SK-N-SH treated with all-trans-retinoic acid at 6 μM for 48 hours (cell line): ENCODE data around the gene SIRT2.

Experiments
- ATAC-seq: fragments of 200-7000 bp; cut with Tn5 transposase; 3 replicates; pipeline ENCODE4 v1.9.1; 2020; ENCODE audit warnings: mild to moderate bottlenecking, moderate library complexity
- ARNTL ChIP-seq: fragments of 450-650 bp; formaldehyde crosslinking; IDR thresholded peaks from 2 replicates; pipeline ENCODE4 v1.5.0; 2020; ENCODE audit warnings: low read depth, mild to moderate bottlenecking, moderate library complexity, borderline replicate concordance
- BACH2 ChIP-seq: fragments of 250-450 bp; sonication (Bioruptor Pico); IDR thresholded peaks from 2 replicates; pipeline ENCODE4 v1.9.0; 2021; ENCODE audit warnings: mild to moderate bottlenecking, borderline replicate concordance
- CSDC2 ChIP-seq: fragments of 250-450 bp; sonication (Bioruptor Pico); IDR thresholded peaks from 2 replicates; pipeline ENCODE4 v1.5.0; 2020; ENCODE audit warnings: mild to moderate bottlenecking, moderate library complexity
- ESRRG ChIP-seq: fragments of 250-450 bp; sonication (Bioruptor Pico); IDR thresholded peaks from 2 replicates; pipeline ENCODE4 v1.6.1; 2021; ENCODE audit warnings: mild to moderate bottlenecking
- GLIS3 ChIP-seq: fragments of 250-450 bp; sonication (Bioruptor Pico); IDR thresholded peaks from 2 replicates; pipeline ENCODE4 v1.5.0; 2020; ENCODE audit warnings: mild to moderate bottlenecking, moderate library complexity
- ISL1 ChIP-seq: fragments of 250-450 bp; sonication (Bioruptor Pico); IDR thresholded peaks from 2 replicates; pipeline ENCODE4 v2.1.2; 2022; ENCODE audit warnings: mild to moderate bottlenecking, moderate library complexity
- OSR1 ChIP-seq: fragments of 250-450 bp; sonication (Bioruptor Pico); IDR thresholded peaks from 2 replicates; pipeline ENCODE4 v1.8.0; 2022; ENCODE audit warnings: moderate library complexity, mild to moderate bottlenecking, inconsistent platforms
- PPARA ChIP-seq: fragments of 250-450 bp; sonication (Bioruptor Pico); IDR thresholded peaks from 2 replicates; pipeline ENCODE4 v1.5.0; 2020; ENCODE audit warnings: mild to moderate bottlenecking, borderline replicate concordance
- RARB ChIP-seq: fragments of 250-450 bp; sonication (Bioruptor Pico); IDR thresholded peaks from 2 replicates; pipeline ENCODE4 v1.8.0; 2021; ENCODE audit warnings: mild to moderate bottlenecking, moderate library complexity
- SNAI2 ChIP-seq: fragments of 250-450 bp; sonication (Bioruptor Pico); IDR thresholded peaks from 2 replicates; pipeline ENCODE4 v1.5.0; 2020; ENCODE audit warnings: mild to moderate bottlenecking, moderate library complexity
- TOX ChIP-seq: fragments of 250-450 bp; sonication (Bioruptor Pico); IDR thresholded peaks from 2 replicates; pipeline ENCODE4 v1.8.0; 2021; ENCODE audit warnings: mild to moderate bottlenecking, moderate library complexity, borderline replicate concordance
- ZC3H10 ChIP-seq: fragments of 250-450 bp; sonication (Bioruptor Pico); IDR thresholded peaks from 2 replicates; pipeline ENCODE4 v1.5.1; 2021; ENCODE audit warnings: mild to moderate bottlenecking, moderate library complexity
- ZFP3 ChIP-seq: fragments of 250-450 bp; sonication (Bioruptor Pico); IDR thresholded peaks from 2 replicates; pipeline ENCODE4 v1.5.0; 2020; ENCODE audit warnings: mild to moderate bottlenecking, moderate library complexity
- ZFP30 ChIP-seq: fragments of 450-650 bp; formaldehyde crosslinking; IDR thresholded peaks from 2 replicates; pipeline ENCODE4 v1.5.0; 2022; ENCODE audit warnings: mild to moderate bottlenecking, moderate library complexity
- ZNF565 ChIP-seq: fragments of 450-650 bp; formaldehyde crosslinking; conservative IDR thresholded peaks from 2 replicates; pipeline ENCODE4 v1.5.0; 2020; ENCODE audit warnings: low read depth, mild to moderate bottlenecking, moderate library complexity
- ZNF70 ChIP-seq: fragments of 450-650 bp; formaldehyde crosslinking; IDR thresholded peaks from 2 replicates; pipeline ENCODE4 v1.5.0; 2020; ENCODE audit warnings: mild to moderate bottlenecking, moderate library complexity
- ZNF8 ChIP-seq: fragments of 450-650 bp; formaldehyde crosslinking; IDR thresholded peaks from 2 replicates; pipeline ENCODE4 v1.5.0; 2020; ENCODE audit warnings: mild to moderate bottlenecking, moderate library complexity
- TF ChIP-seq, protein P1 (sequence below): fragments of 250-450 bp; sonication (Bioruptor Pico); IDR thresholded peaks from 2 replicates; pipeline ENCODE4 v1.5.0; 2020; ENCODE audit warnings: mild to moderate bottlenecking, moderate library complexity
- TF ChIP-seq, protein P2 (sequence below): fragments of 250-450 bp; sonication (Bioruptor Pico); IDR thresholded peaks from 2 replicates; pipeline ENCODE4 v1.8.0; 2021; ENCODE audit warnings: low read depth, mild to moderate bottlenecking, moderate library complexity, borderline replicate concordance
- TF ChIP-seq, protein P3 (sequence below): fragments of 250-450 bp; sonication (Bioruptor Pico); IDR thresholded peaks from 2 replicates; pipeline ENCODE4 v1.5.1; 2021; ENCODE audit warnings: mild to moderate bottlenecking, moderate library complexity

SIRT2 gene

DNA sequence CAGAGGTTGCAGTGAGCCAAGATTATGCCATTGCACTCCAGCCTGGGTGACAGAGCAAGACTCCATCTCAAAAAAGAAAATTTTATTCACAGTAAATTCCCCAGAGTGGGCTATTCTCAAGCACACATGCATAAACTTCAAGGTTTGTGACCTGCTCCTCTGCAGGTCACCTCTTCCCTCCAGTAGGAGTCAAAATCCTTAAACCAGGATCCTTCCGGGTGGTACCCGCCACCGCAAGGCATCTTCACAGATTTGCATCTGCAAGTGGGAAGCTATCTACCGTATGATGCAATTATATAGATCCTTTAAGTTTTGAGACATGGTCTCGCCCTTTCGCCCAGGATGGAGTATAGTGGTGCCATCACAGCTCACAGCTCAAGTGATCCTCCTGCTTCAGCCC lies 64.8 kb downstream of the SIRT2 start:
- TF ChIP-seq ZFP3 (CRISPR knock-in tag) (no peak), RARB (CRISPR knock-in tag) (no peak), ZNF8 (CRISPR knock-in tag) (no peak), ARNTL (CRISPR knock-in tag) (no peak), ZNF565 (CRISPR knock-in tag) (no peak), ESRRG (CRISPR knock-in tag) (no peak), PPARA (CRISPR knock-in tag) (no peak), GLIS3 (CRISPR knock-in tag) (no peak), SNAI2 (CRISPR knock-in tag) (no peak), ZC3H10 (CRISPR knock-in tag) (no peak), TOX (CRISPR knock-in tag) (no peak), OSR1 (no peak), ZNF70 (no peak)
- TF ChIP-seq, protein P1, sequence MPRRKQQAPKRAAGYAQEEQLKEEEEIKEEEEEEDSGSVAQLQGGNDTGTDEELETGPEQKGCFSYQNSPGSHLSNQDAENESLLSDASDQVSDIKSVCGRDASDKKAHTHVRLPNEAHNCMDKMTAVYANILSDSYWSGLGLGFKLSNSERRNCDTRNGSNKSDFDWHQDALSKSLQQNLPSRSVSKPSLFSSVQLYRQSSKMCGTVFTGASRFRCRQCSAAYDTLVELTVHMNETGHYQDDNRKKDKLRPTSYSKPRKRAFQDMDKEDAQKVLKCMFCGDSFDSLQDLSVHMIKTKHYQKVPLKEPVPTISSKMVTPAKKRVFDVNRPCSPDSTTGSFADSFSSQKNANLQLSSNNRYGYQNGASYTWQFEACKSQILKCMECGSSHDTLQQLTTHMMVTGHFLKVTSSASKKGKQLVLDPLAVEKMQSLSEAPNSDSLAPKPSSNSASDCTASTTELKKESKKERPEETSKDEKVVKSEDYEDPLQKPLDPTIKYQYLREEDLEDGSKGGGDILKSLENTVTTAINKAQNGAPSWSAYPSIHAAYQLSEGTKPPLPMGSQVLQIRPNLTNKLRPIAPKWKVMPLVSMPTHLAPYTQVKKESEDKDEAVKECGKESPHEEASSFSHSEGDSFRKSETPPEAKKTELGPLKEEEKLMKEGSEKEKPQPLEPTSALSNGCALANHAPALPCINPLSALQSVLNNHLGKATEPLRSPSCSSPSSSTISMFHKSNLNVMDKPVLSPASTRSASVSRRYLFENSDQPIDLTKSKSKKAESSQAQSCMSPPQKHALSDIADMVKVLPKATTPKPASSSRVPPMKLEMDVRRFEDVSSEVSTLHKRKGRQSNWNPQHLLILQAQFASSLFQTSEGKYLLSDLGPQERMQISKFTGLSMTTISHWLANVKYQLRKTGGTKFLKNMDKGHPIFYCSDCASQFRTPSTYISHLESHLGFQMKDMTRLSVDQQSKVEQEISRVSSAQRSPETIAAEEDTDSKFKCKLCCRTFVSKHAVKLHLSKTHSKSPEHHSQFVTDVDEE (CRISPR knock-in tag) = no peak
- TF ChIP-seq, protein P2, sequence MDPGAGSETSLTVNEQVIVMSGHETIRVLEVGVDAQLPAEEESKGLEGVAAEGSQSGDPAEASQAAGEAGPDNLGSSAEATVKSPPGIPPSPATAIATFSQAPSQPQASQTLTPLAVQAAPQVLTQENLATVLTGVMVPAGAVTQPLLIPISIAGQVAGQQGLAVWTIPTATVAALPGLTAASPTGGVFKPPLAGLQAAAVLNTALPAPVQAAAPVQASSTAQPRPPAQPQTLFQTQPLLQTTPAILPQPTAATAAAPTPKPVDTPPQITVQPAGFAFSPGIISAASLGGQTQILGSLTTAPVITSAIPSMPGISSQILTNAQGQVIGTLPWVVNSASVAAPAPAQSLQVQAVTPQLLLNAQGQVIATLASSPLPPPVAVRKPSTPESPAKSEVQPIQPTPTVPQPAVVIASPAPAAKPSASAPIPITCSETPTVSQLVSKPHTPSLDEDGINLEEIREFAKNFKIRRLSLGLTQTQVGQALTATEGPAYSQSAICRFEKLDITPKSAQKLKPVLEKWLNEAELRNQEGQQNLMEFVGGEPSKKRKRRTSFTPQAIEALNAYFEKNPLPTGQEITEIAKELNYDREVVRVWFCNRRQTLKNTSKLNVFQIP (CRISPR knock-in tag) = no peak
- TF ChIP-seq, protein P3, sequence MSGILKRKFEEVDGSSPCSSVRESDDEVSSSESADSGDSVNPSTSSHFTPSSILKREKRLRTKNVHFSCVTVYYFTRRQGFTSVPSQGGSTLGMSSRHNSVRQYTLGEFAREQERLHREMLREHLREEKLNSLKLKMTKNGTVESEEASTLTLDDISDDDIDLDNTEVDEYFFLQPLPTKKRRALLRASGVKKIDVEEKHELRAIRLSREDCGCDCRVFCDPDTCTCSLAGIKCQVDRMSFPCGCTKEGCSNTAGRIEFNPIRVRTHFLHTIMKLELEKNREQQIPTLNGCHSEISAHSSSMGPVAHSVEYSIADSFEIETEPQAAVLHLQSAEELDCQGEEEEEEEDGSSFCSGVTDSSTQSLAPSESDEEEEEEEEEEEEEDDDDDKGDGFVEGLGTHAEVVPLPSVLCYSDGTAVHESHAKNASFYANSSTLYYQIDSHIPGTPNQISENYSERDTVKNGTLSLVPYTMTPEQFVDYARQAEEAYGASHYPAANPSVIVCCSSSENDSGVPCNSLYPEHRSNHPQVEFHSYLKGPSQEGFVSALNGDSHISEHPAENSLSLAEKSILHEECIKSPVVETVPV (CRISPR knock-in tag) = no peak
- no peak for ATAC-seq

DNA sequence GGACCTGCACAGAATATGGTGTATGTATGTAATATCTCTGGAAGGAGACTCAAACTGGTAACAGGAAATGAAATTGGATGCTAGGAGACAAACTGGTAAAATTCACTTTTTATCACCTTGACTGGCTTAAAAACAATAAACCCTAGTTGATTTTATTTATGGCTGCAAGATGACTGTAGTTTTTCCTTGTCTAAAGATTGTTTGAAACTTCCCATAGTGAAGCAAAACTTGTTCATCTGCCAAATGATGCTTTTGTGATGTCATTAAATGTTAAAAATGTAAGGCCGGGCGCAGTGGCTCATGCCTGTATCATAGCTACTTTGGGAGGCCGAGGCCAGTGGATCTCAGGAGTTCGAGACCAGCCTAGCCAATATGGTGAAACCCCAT lies 65.3 kb downstream of the SIRT2 start:
- no peak for ATAC-seq

More for the DNA sequence above, 65.3 kb downstream of the SIRT2 start:
- TF ChIP-seq OSR1 (no peak), GLIS3 (CRISPR knock-in tag) (no peak), BACH2 (no peak), ZNF565 (CRISPR knock-in tag) (no peak), RARB (CRISPR knock-in tag) (no peak), ISL1 (CRISPR knock-in tag) (no peak), ZFP3 (CRISPR knock-in tag) (no peak), CSDC2 (CRISPR knock-in tag) (no peak), ZC3H10 (CRISPR knock-in tag) (no peak), ZNF70 (no peak), ZNF8 (CRISPR knock-in tag) (no peak), ZFP30 (CRISPR knock-in tag) (no peak), ARNTL (CRISPR knock-in tag) (no peak), TOX (CRISPR knock-in tag) (no peak)
- TF ChIP-seq, protein P3 (CRISPR knock-in tag) = no peak
- TF ChIP-seq, protein P1 (CRISPR knock-in tag) = no peak
- TF ChIP-seq, all 23 proteins: peak for 0
